GM12878 (cell line): ENCODE data around the gene SUCNR1. TPM values are rescaled to one million over a fixed set of nuclear protein-coding genes. Genes with fewer than 3 reads are reported as not detected.
"Not testable (repeated sequence)": the region's sequence is repeated elsewhere in the genome, so short reads cannot be mapped to it uniquely, and the experiment has no call there.

Source experiments
- ATAC-seq: fragments of 200-7000 bp; cut with Tn5 transposase; 3 replicates; pipeline ENCODE4 v1.9.1; 2020; ENCODE audit warnings: mild to moderate bottlenecking, moderate library complexity
- BruUV-seq: library from RNA; stranded (reverse); fragments of 400-500 nt; replicated peaks from 2 replicates; lab custom pipeline; 2021; lab: Mats Ljungman, UMichigan
- CTCF ChIA-PET: fragments of 300-600 bp; sonication (Branson Sonifier 250); formaldehyde crosslinking; extraction: SDS; loops from one replicate; lab custom pipeline; 2021; ENCODE audit warnings: inconsistent platforms; lab: Yijun Ruan, JAX
- POLR2A ChIA-PET: fragments of 350-600 bp; formaldehyde crosslinking; extraction: SDS; loops from one replicate; lab custom pipeline; 2021; ENCODE audit warnings: inconsistent platforms; lab: Charles Lee
- RAD21 ChIA-PET: fragments of 300-600 bp; sonication (Branson Sonifier 250); formaldehyde crosslinking; loops from one replicate; lab custom pipeline; 2023; ENCODE audit warnings: antibody characterized with exemption; ENCODE audit not compliant: unreplicated experiment; lab: Charles Lee
- SMC1A ChIA-PET: fragments of 300-600 bp; sonication (Branson Sonifier 250); formaldehyde crosslinking; loops from one replicate; lab custom pipeline; 2023; ENCODE audit not compliant: unreplicated experiment, uncharacterized antibody; lab: Charles Lee
- DNase-seq: peaks from one replicate; pipeline ENCODE4 v3.0.0-alpha.2; 2011; ENCODE audit warnings: low read depth, low spot score
- FAIRE-seq: peaks from 3 replicates; lab custom pipeline; 2011; peaks lifted over from hg19 to GRCh38; lab: Jason Lieb, UNC
- H2AFZ ChIP-seq: 2 replicates; pipeline ENCODE4 v1.6.0; 2011; ENCODE audit warnings: low read depth, low read length, control low read depth; ENCODE audit not compliant: control insufficient read depth
- H3K27ac ChIP-seq: 2 replicates; pipeline ENCODE4 v1.5.1; 2011; ENCODE audit warnings: control low read depth; ENCODE audit not compliant: control insufficient read depth, insufficient read depth
- H3K27me3 ChIP-seq, 2 experiments: replicated peaks in 1 of 2; 2 replicates each; pipeline versions ENCODE4 v1.6.0 to v1.6.1; 2011; ENCODE audit warnings: low read length in 1 of 2; ENCODE audit not compliant: control insufficient read depth in 2 of 2, insufficient read depth in 2 of 2
- H3K36me3 ChIP-seq, 2 experiments: 2 replicates each; pipeline ENCODE4 v1.5.1; 2011; ENCODE audit warnings: low read length in 1 of 2; ENCODE audit not compliant: control insufficient read depth in 2 of 2, insufficient read depth in 2 of 2
- H3K4me1 ChIP-seq: 2 replicates; pipeline ENCODE4 v1.6.1; 2011; ENCODE audit warnings: mild to moderate bottlenecking, low read length, moderate library complexity, mixed read lengths; ENCODE audit not compliant: control insufficient read depth, insufficient read depth
- H3K4me2 ChIP-seq: 2 replicates; pipeline ENCODE4 v1.6.0; 2011; ENCODE audit warnings: control low read depth; ENCODE audit not compliant: control insufficient read depth, insufficient read depth
- H3K4me3 ChIP-seq: fragments of 200-600 bp; sonication (generic); 2 replicates; pipeline ENCODE4 v1.5.1; 2016
- H3K79me2 ChIP-seq: 2 replicates; pipeline ENCODE4 v1.6.0; 2011; ENCODE audit warnings: low read length; ENCODE audit not compliant: control insufficient read depth, insufficient read depth
- H3K9ac ChIP-seq: 2 replicates; pipeline ENCODE4 v1.8.0; 2011; ENCODE audit warnings: low read length, control low read depth, mixed read lengths; ENCODE audit not compliant: control insufficient read depth, insufficient read depth
- H3K9me3 ChIP-seq: replicated peaks from 3 replicates; pipeline ENCODE4 v1.5.1; 2011; ENCODE audit warnings: mild to moderate bottlenecking, low read length; ENCODE audit not compliant: control insufficient read depth, insufficient read depth
- H4K20me1 ChIP-seq: 2 replicates; pipeline ENCODE4 v1.6.0; 2011; ENCODE audit not compliant: control insufficient read depth, insufficient read depth
- ASH2L ChIP-seq: fragments of 300-600, 200-600 bp; sonication (generic); IDR thresholded peaks from 2 replicates; pipeline ENCODE4 v1.6.1; 2017; ENCODE audit warnings: low read depth, mild to moderate bottlenecking, borderline replicate concordance
- EP300 ChIP-seq, 2 experiments: fragments of 150-350 bp in 1 of 2; IDR thresholded peaks; 2 replicates each; pipeline ENCODE4 v1.6.1; 2011 to 2012; ENCODE audit warnings: low read depth in 2 of 2, low read length in 2 of 2, borderline replicate concordance in 1 of 2, improper control_type of control experiment in 1 of 2, inconsistent platforms in 1 of 2; ENCODE audit not compliant: control insufficient read depth in 1 of 2
- GATAD2B ChIP-seq: fragments of 450-650 bp; conservative IDR thresholded peaks from 2 replicates; pipeline ENCODE4 v1.6.1; 2017; ENCODE audit warnings: low read depth, mild to moderate bottlenecking, moderate library complexity
- HDGF ChIP-seq: fragments of 450-650 bp; IDR thresholded peaks from 2 replicates; pipeline ENCODE4 v1.6.1; 2016; ENCODE audit warnings: antibody characterized with exemption
- IKZF2 ChIP-seq, 2 experiments: fragments of 450-650 bp; IDR thresholded peaks; 2 replicates each; pipeline ENCODE4 v1.6.1; 2017; ENCODE audit warnings: mild to moderate bottlenecking in 2 of 2, moderate library complexity in 2 of 2
- MTA3 ChIP-seq: IDR thresholded peaks from 2 replicates; pipeline ENCODE4 v1.6.1; 2012; ENCODE audit warnings: low read length, inconsistent platforms, borderline replicate concordance
- NRF1 ChIP-seq: conservative IDR thresholded peaks from 2 replicates; pipeline ENCODE4 v1.6.1; 2011; ENCODE audit warnings: mild to moderate bottlenecking, low read depth, low read length, improper control_type of control experiment
- PAX8 ChIP-seq: fragments of 450-650 bp; IDR thresholded peaks from 2 replicates; pipeline ENCODE4 v1.6.1; 2017; ENCODE audit warnings: mild to moderate bottlenecking, moderate library complexity
- RELA ChIP-seq: fragments of 450-650 bp; IDR thresholded peaks from 2 replicates; pipeline ENCODE4 v1.8.0; 2014; ENCODE audit warnings: borderline replicate concordance; ENCODE audit not compliant: partially characterized antibody
- SRF ChIP-seq, 2 experiments: IDR thresholded peaks; 2 replicates each; pipeline ENCODE4 v1.6.1; 2011; ENCODE audit warnings: low read depth in 2 of 2, low read length in 2 of 2, mild to moderate bottlenecking in 1 of 2, moderate library complexity in 1 of 2
- ZBED1 ChIP-seq: IDR thresholded peaks from 2 replicates; pipeline ENCODE4 v1.6.1; 2016; ENCODE audit warnings: borderline replicate concordance
- ZBTB33 ChIP-seq: fragments of 450-650 bp; IDR thresholded peaks from 2 replicates; pipeline ENCODE4 v1.6.1; 2017; ENCODE audit warnings: mild to moderate bottlenecking
- ZNF274 ChIP-seq: IDR thresholded peaks from one replicate; pipeline ENCODE4 v1.8.0; 2011; ENCODE audit not compliant: insufficient read length, insufficient read depth
- ZNF384 ChIP-seq: IDR thresholded peaks from 2 replicates; pipeline ENCODE4 v1.6.1; 2012; ENCODE audit warnings: low read depth, mild to moderate bottlenecking, low read length, improper control_type of control experiment, borderline replicate concordance
- WGBS: methylation state at CpG from one replicate; pipeline ENCODE4 v1.1.6; 2016; ENCODE audit warnings: low lambda C conversion rate; ENCODE audit not compliant: insufficient replicate concordance, insufficient coverage; ENCODE audit errors: missing lambda C conversion rate; 5-methylcytosine and 5-hydroxymethylcytosine counted together
- in situ Hi-C: fragments of 300-500 bp; cut with MboI; formaldehyde crosslinking; loops from 9 replicates; pipeline ENCODE4 v1.14.3; 2018; ENCODE audit warnings: mixed read lengths
- intact Hi-C: fragments of 100-400 bp; cut with micrococcal nuclease; formaldehyde crosslinking; loops from one replicate; pipeline ENCODE4 v1.14.2; 2022; ENCODE audit not compliant: unreplicated experiment
- polyA plus RNA-seq, 11 experiments: library from polyadenylated mRNA; depleted of rRNA in 4 of 11; unstranded in 6 of 11; stranded (reverse) in 5 of 11; fragments of >200 nt; fragmentation: Nextera tagmentation in 4 of 11; fragmentation: Illumina TruSeq in 1 of 11; extraction: Ambion mirVana in 4 of 11; extraction: Trizol in 1 of 11; gene quantifications; 1 replicate in 1 of 11; 2 replicates in 10 of 11; pipeline versions ENCODE4 v1.2.1 to v1.2.3, GENCODE V29; 2011 to 2016; ENCODE audit warnings: inconsistent platforms in 2 of 11, missing spikeins in 2 of 11, low read depth in 1 of 11
- total RNA-seq, 4 experiments: library from RNA; depleted of rRNA in 3 of 4; stranded (reverse); fragments of >200 nt in 3 of 4; fragmentation: Illumina TruSeq in 1 of 4; extraction: Trizol in 1 of 4; gene quantifications; 2 replicates each; pipeline versions ENCODE4 v1.2.1 to v1.2.3, GENCODE V29; 2013 to 2021
- TF ChIP-seq, protein P1 (sequence below): IDR thresholded peaks from 2 replicates; pipeline ENCODE4 v1.6.1; 2011; ENCODE audit warnings: borderline replicate concordance, low read depth, mild to moderate bottlenecking, moderate library complexity, mixed read lengths, low read length; ENCODE audit not compliant: insufficient read depth; ENCODE audit errors: extremely low read length

The SUCNR1 gene
- total and polyA plus RNA-seq, 10 of the 15 experiments (the other 5 are each of a cell fraction or from before 2014, with no cell fraction given), result 0.03 to 0.12 (median 0.07) TPM; not detected in 4

- SMC1A ChIA-PET, result interaction anchor here (0.9 to 1.4 kb wide), 4 partner anchors 9 to 493 kb away, joined by 3 to 5 read pairs (median 3); no protein-coding TSS in a partner anchor
- Histone ChIP-seq H3K27ac (no peak overlapping the region), H2AFZ (no peak overlapping the region), H3K36me3 (no peaks in the 10 kb centered on the region), H3K27me3 (peaks cover 0 to 2% of the 10 kb centered on the region in 2 experiments; a peak in 1 of 4 replicates), H3K9ac (no peak overlapping the region), H3K4me2 (no peak overlapping the region), H4K20me1 (no peaks in the 10 kb centered on the region), H3K79me2 (no peaks in the 10 kb centered on the region), H3K4me1 (no peaks in the 10 kb centered on the region), H3K9me3 (no peaks in the 10 kb centered on the region; the same call in 2 of the 3 replicates), H3K4me3 (no peak overlapping the region)
- in situ Hi-C loops, result no loop called here
- CTCF ChIA-PET, result interaction anchor here (0.6 to 2.2 kb wide), 4 partner anchors 9 to 266 kb away, joined by 3 to 9 read pairs (median 3); no protein-coding TSS in a partner anchor
- DNase-seq (no peak), ATAC-seq (no peak), FAIRE-seq (no peak)
- TF ChIP-seq GATAD2B, result no peak
- no peak for TF ChIP-seq ZBED1
- no peak for TF ChIP-seq ASH2L
- TF ChIP-seq ZNF274, result no peak
- no peak for TF ChIP-seq ZNF384
- TF ChIP-seq, protein P1, sequence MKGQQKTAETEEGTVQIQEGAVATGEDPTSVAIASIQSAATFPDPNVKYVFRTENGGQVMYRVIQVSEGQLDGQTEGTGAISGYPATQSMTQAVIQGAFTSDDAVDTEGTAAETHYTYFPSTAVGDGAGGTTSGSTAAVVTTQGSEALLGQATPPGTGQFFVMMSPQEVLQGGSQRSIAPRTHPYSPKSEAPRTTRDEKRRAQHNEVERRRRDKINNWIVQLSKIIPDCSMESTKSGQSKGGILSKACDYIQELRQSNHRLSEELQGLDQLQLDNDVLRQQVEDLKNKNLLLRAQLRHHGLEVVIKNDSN, result no peak
- TF ChIP-seq RELA, result no peak
- no peak for TF ChIP-seq HDGF
- no peak for TF ChIP-seq SRF (IDR thresholded peaks at IDR 0.05; ENCODE audit: low read depth in 2 of 2, low read length in 2 of 2)
- no peak for TF ChIP-seq ZBTB33
- TF ChIP-seq PAX8, result no peak
- TF ChIP-seq NRF1, result no peak
- TF ChIP-seq IKZF2 (IDR thresholded peaks at IDR 0.05), result no peak
- no peak for TF ChIP-seq EP300 (IDR thresholded peaks at IDR 0.05; ENCODE audit: borderline replicate concordance in 1 of 2, control insufficient read depth in 1 of 2, low read depth in 2 of 2, low read length in 2 of 2)
- no peak for TF ChIP-seq MTA3
- BruUV-seq, result no TSS peak
- intact Hi-C loops, result no loop called here
- POLR2A ChIA-PET, result no interaction called here
- WGBS, result 20% methylated on average over 3 of the region's 3 CpGs
- RAD21 ChIA-PET, result interaction anchor here (0.9 kb wide), 1 partner anchor 406 kb away, joined by 4 read pairs; no protein-coding TSS in a partner anchor
Observed at GRCh38 chr3:151845306-151845905, 28.0 kb upstream of the SUCNR1 start.

GRCh38 chr3:151850065-151850464, 23.4 kb upstream of the SUCNR1 start:
- H3K4me2 ChIP-seq, RAD21 ChIA-PET, H2AFZ ChIP-seq, H3K9me3 ChIP-seq, H3K9ac ChIP-seq, H3K4me3 ChIP-seq, POLR2A ChIA-PET, CTCF ChIA-PET, in situ Hi-C loops, intact Hi-C loops, H3K27ac ChIP-seq, H3K36me3 ChIP-seq, SMC1A ChIA-PET, DNase-seq, H3K79me2 ChIP-seq, H3K27me3 ChIP-seq, ATAC-seq, FAIRE-seq, H3K4me1 ChIP-seq, H4K20me1 ChIP-seq, BruUV-seq: not testable (repeated sequence)
- 9% methylated on average over 2 of the region's 2 CpGs for WGBS
